ENCODE measurements around the gene CTNNBL1.
"Not testable (repeated sequence)": the region's sequence is repeated elsewhere in the genome, so short reads cannot be mapped to it uniquely, and the experiment has no call there.

The CTNNBL1 gene

GRCh38 chr20:37823296-37823980 is 129.6 kb downstream of the CTNNBL1 start:
- peak; percentile 28 for DNase-seq

- no peak for DNase-seq
Observed at GRCh38 chr20:37827605-37828004, 133.8 kb downstream of the CTNNBL1 start.

- DNase-seq, result no peak
Observed at GRCh38 chr20:37828684-37829083, 134.9 kb downstream of the CTNNBL1 start.

GRCh38 chr20:37829128-37829527 is 135.3 kb downstream of the CTNNBL1 start:
- no peak for DNase-seq

- peak; percentile 21 for DNase-seq
Observed at GRCh38 chr20:37833221-37833896, 139.5 kb downstream of the CTNNBL1 start.

- DNase-seq, result no peak
Observed at GRCh38 chr20:37836926-37837325, 143.1 kb downstream of the CTNNBL1 start.

- no peak for DNase-seq
Observed at GRCh38 chr20:37837924-37838323, 144.1 kb downstream of the CTNNBL1 start.

GRCh38 chr20:37838769-37839431 is 145.1 kb downstream of the CTNNBL1 start:
- no peak for DNase-seq

- peak; percentile 71 for DNase-seq
Observed at GRCh38 chr20:37839432-37839827, 145.6 kb downstream of the CTNNBL1 start.

GRCh38 chr20:37839955-37840354 is 146.1 kb downstream of the CTNNBL1 start:
- peak; percentile 47 for DNase-seq

- DNase-seq, result no peak
Observed at GRCh38 chr20:37841389-37841788, 147.6 kb downstream of the CTNNBL1 start.

- no peak for DNase-seq
Observed at GRCh38 chr20:37841971-37842370, 148.1 kb downstream of the CTNNBL1 start.

GRCh38 chr20:37845241-37845681 is 151.4 kb downstream of the CTNNBL1 start:
- no peak for DNase-seq

GRCh38 chr20:37845878-37846277 is 152.0 kb downstream of the CTNNBL1 start:
- no peak for DNase-seq

GRCh38 chr20:37846573-37846972 is 152.7 kb downstream of the CTNNBL1 start:
- peak; percentile 19 for DNase-seq

- no peak for DNase-seq
Observed at GRCh38 chr20:37848706-37849105, 154.9 kb downstream of the CTNNBL1 start.

GRCh38 chr20:37849156-37849555 is 155.3 kb downstream of the CTNNBL1 start:
- DNase-seq, result no peak

GRCh38 chr20:37849566-37849965 is 155.7 kb downstream of the CTNNBL1 start:
- DNase-seq, result no peak

GRCh38 chr20:37850036-37850592 is 156.3 kb downstream of the CTNNBL1 start:
- no peak for DNase-seq

GRCh38 chr20:37850724-37851355 is 157.0 kb downstream of the CTNNBL1 start:
- no peak for DNase-seq

- DNase-seq, result no peak
Observed at GRCh38 chr20:37852666-37853065, 158.8 kb downstream of the CTNNBL1 start.

GRCh38 chr20:37853823-37854375 is 160.1 kb downstream of the CTNNBL1 start:
- no peak for DNase-seq

- not testable (repeated sequence) for DNase-seq
Observed at GRCh38 chr20:37856034-37856433, 162.2 kb downstream of the CTNNBL1 start.

Measured in NCI-H2227 treated with DMSO at 0.1 percent for 48 hours (cell line).